SU-DHL-6 (cell line): ENCODE data around the gene NCKAP5.

Source experiments
- CTCF ChIP-seq: fragments of 200-600 bp; sonication (generic); IDR thresholded peaks from one replicate; pipeline ENCODE4 v1.5.1; 2017; ENCODE audit warnings: antibody characterized with exemption, mild to moderate bottlenecking, low read length, moderate library complexity; ENCODE audit not compliant: insufficient read depth, poor library complexity, severe bottlenecking
- EZH2phosphoT487 ChIP-seq: fragments of 200-600 bp; sonication (generic), shearing (Covaris generic); conservative IDR thresholded peaks from 2 replicates; pipeline ENCODE4 v1.6.1; 2018; ENCODE audit warnings: mild to moderate bottlenecking, antibody characterized with exemption, low read length, moderate library complexity, mixed read lengths

DNA sequence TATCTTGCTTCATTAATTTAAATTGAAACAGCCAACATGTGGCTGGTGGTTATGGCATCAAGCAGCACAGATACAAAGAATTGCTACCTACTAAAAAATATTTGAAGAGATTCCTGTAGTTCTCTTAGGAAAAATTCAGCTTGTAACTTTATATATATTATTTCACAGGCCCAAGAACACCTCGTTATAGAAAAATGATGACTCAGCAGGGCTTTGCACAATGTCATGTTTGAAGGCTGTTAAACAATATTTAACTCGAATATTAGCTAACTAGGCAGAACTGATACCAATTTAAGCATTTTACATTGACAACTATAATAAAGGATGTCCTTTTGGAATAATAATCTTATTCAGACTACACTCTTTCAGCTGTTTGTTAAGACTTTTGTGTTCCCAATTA lies 795.9 kb downstream of the NCKAP5 start:
- TF ChIP-seq CTCF (no peak), EZH2phosphoT487 (no peak)
